WTC11 (cell line): ENCODE data around the gene CCNJL.

ENCODE experiments used
- ESRRA ChIP-seq: sonication (generic); formaldehyde crosslinking; IDR thresholded peaks from 2 replicates; pipeline ENCODE4 v1.8.1; 2022; ENCODE audit warnings: mild to moderate bottlenecking, missing genetic modification reagents, borderline replicate concordance
- FOXP1 ChIP-seq: sonication (generic); formaldehyde crosslinking; IDR thresholded peaks from 2 replicates; pipeline ENCODE4 v1.8.0; 2022; ENCODE audit warnings: missing genetic modification reagents, mild to moderate bottlenecking, moderate library complexity, borderline replicate concordance
- KAT7 ChIP-seq: sonication (generic); formaldehyde crosslinking; IDR thresholded peaks from 2 replicates; pipeline ENCODE4 v1.8.1; 2023; ENCODE audit warnings: missing genetic modification reagents, mild to moderate bottlenecking, borderline replicate concordance
- NR2C2 ChIP-seq: sonication (generic); formaldehyde crosslinking; IDR thresholded peaks from 2 replicates; pipeline ENCODE4 v1.8.0; 2022; ENCODE audit warnings: mild to moderate bottlenecking, missing genetic modification reagents
- SP1 ChIP-seq: sonication (generic); formaldehyde crosslinking; conservative IDR thresholded peaks from 2 replicates; pipeline ENCODE4 v1.8.1; 2022; ENCODE audit warnings: missing genetic modification reagents
- ZNF396 ChIP-seq: fragments of 250-450 bp; sonication (Bioruptor Pico); IDR thresholded peaks from 2 replicates; pipeline ENCODE4 v1.8.0; 2021; ENCODE audit warnings: mild to moderate bottlenecking, moderate library complexity, borderline replicate concordance
- TF ChIP-seq, protein P1 (sequence below): fragments of 200-600 bp; IDR thresholded peaks from 2 replicates; pipeline ENCODE4 v1.8.0; 2022; ENCODE audit warnings: antibody characterized with exemption
- TF ChIP-seq, protein P2 (sequence below): sonication (generic); formaldehyde crosslinking; conservative IDR thresholded peaks from 2 replicates; pipeline ENCODE4 v1.8.1; 2023; ENCODE audit warnings: mild to moderate bottlenecking, low read depth, missing genetic modification reagents, moderate library complexity
- TF ChIP-seq, protein P3 (sequence below): fragments of 250-450 bp; sonication (Bioruptor Pico); IDR thresholded peaks from 2 replicates; pipeline ENCODE4 v1.9.0; 2021; ENCODE audit warnings: mild to moderate bottlenecking

DNA sequence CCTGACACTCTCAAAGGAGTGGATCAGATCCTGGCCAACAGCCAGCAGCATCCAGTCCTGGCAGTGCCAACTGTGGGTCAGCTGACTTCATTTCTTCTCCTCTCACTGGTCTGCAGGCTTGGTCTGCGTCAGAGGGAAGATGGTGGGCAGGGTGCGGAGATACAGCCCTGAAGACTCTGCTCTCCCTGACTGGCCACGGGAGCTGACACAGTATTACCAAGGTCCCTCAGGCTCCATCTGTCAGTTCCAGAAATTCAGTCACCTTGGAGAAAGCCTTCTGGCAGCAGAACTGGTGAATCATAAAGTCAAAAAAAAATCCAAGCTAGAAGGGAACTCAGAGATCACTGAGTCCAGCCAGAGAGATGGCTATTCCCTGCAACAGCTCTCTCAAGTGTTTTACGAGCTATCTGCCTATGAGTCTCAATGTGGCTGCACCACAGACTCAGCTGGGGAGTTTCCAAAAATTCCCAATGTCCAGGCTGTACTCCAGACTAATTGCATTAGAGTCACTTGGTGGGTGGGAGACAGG lies 30.1 kb upstream of the CCNJL start:
- TF ChIP-seq, protein P1, sequence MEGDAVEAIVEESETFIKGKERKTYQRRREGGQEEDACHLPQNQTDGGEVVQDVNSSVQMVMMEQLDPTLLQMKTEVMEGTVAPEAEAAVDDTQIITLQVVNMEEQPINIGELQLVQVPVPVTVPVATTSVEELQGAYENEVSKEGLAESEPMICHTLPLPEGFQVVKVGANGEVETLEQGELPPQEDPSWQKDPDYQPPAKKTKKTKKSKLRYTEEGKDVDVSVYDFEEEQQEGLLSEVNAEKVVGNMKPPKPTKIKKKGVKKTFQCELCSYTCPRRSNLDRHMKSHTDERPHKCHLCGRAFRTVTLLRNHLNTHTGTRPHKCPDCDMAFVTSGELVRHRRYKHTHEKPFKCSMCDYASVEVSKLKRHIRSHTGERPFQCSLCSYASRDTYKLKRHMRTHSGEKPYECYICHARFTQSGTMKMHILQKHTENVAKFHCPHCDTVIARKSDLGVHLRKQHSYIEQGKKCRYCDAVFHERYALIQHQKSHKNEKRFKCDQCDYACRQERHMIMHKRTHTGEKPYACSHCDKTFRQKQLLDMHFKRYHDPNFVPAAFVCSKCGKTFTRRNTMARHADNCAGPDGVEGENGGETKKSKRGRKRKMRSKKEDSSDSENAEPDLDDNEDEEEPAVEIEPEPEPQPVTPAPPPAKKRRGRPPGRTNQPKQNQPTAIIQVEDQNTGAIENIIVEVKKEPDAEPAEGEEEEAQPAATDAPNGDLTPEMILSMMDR, result no peak
- TF ChIP-seq FOXP1 (CRISPR knock-in tag), result no peak
- TF ChIP-seq, protein P2, sequence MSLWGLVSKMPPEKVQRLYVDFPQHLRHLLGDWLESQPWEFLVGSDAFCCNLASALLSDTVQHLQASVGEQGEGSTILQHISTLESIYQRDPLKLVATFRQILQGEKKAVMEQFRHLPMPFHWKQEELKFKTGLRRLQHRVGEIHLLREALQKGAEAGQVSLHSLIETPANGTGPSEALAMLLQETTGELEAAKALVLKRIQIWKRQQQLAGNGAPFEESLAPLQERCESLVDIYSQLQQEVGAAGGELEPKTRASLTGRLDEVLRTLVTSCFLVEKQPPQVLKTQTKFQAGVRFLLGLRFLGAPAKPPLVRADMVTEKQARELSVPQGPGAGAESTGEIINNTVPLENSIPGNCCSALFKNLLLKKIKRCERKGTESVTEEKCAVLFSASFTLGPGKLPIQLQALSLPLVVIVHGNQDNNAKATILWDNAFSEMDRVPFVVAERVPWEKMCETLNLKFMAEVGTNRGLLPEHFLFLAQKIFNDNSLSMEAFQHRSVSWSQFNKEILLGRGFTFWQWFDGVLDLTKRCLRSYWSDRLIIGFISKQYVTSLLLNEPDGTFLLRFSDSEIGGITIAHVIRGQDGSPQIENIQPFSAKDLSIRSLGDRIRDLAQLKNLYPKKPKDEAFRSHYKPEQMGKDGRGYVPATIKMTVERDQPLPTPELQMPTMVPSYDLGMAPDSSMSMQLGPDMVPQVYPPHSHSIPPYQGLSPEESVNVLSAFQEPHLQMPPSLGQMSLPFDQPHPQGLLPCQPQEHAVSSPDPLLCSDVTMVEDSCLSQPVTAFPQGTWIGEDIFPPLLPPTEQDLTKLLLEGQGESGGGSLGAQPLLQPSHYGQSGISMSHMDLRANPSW (CRISPR knock-in tag), result no peak
- no peak for TF ChIP-seq NR2C2 (CRISPR knock-in tag)
- TF ChIP-seq ZNF396 (CRISPR knock-in tag), result no peak
- no peak for TF ChIP-seq SP1 (CRISPR knock-in tag)
- TF ChIP-seq KAT7, result no peak
- TF ChIP-seq ESRRA (CRISPR knock-in tag), result no peak
- TF ChIP-seq, protein P3, sequence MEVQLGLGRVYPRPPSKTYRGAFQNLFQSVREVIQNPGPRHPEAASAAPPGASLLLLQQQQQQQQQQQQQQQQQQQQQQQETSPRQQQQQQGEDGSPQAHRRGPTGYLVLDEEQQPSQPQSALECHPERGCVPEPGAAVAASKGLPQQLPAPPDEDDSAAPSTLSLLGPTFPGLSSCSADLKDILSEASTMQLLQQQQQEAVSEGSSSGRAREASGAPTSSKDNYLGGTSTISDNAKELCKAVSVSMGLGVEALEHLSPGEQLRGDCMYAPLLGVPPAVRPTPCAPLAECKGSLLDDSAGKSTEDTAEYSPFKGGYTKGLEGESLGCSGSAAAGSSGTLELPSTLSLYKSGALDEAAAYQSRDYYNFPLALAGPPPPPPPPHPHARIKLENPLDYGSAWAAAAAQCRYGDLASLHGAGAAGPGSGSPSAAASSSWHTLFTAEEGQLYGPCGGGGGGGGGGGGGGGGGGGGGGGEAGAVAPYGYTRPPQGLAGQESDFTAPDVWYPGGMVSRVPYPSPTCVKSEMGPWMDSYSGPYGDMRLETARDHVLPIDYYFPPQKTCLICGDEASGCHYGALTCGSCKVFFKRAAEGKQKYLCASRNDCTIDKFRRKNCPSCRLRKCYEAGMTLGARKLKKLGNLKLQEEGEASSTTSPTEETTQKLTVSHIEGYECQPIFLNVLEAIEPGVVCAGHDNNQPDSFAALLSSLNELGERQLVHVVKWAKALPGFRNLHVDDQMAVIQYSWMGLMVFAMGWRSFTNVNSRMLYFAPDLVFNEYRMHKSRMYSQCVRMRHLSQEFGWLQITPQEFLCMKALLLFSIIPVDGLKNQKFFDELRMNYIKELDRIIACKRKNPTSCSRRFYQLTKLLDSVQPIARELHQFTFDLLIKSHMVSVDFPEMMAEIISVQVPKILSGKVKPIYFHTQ, result no peak
